ENCODE data around the gene DDAH2.

- no peak for TF ChIP-seq POLR2A (IDR thresholded peaks at IDR 0.05)
- no peak for TF ChIP-seq CTCF (IDR thresholded peaks at IDR 0.05)
Observed at GRCh38 chr6:31693535-31693934, 35.6 kb downstream of the DDAH2 start.

Measured in vagina (tissue), 2 donors.